CD4-positive, alpha-beta T cell (primary cell): ENCODE data around the gene GMPPB. TPM values are rescaled to one million over a fixed set of nuclear protein-coding genes. Genes with fewer than 3 reads are reported as not detected.

Source experiments
- ATAC-seq: fragments of 200-7000 bp; cut with Tn5 transposase; one replicate; pipeline ENCODE4 v1.10.0; 2022; ENCODE audit warnings: mild to moderate bottlenecking; ENCODE audit not compliant: poor library complexity
- CTCF ChIA-PET: fragments of 350-600 bp; sonication (Branson Sonifier 250); formaldehyde crosslinking; loops from one replicate; lab custom pipeline; 2021; ENCODE audit warnings: antibody characterized with exemption, inconsistent platforms; lab: Charles Lee
- POLR2A ChIA-PET: fragments of 350-600 bp; sonication (Branson Sonifier 250); formaldehyde crosslinking; loops from one replicate; lab custom pipeline; 2021; ENCODE audit warnings: antibody characterized with exemption, inconsistent platforms; lab: Charles Lee
- DNase-seq, 14 experiments: peaks; one replicate each; pipeline ENCODE4 v3.0.0-alpha.2; 2013 to 2020; ENCODE audit warnings: mixed read lengths in 2 of 14
- H3K27ac ChIP-seq, 2 donors: one replicate each; pipeline versions ENCODE4 v1.5.1 to v1.7.0; 2013; ENCODE audit warnings: low read length in 2 of 2, low read depth in 1 of 2, mild to moderate bottlenecking in 1 of 2
- H3K27me3 ChIP-seq, 2 experiments: 1 replicate in 1 of 2; 2 replicates in 1 of 2; pipeline versions ENCODE4 v1.6.1 to v1.7.0; 2013; ENCODE audit warnings: low read length in 2 of 2, control low read depth in 1 of 2, mild to moderate bottlenecking in 1 of 2, moderate library complexity in 1 of 2; ENCODE audit not compliant: insufficient read depth in 2 of 2, control insufficient read depth in 1 of 2
- H3K36me3 ChIP-seq: one replicate; pipeline ENCODE4 v1.6.1; 2013; ENCODE audit warnings: low read length, control low read depth; ENCODE audit not compliant: insufficient read depth
- H3K4me1 ChIP-seq: one replicate; pipeline ENCODE4 v1.6.1; 2013; ENCODE audit warnings: low read length, control low read depth; ENCODE audit not compliant: insufficient read depth
- H3K4me3 ChIP-seq: one replicate; pipeline ENCODE4 v1.5.1; 2013; ENCODE audit warnings: mild to moderate bottlenecking, low read length, moderate library complexity
- H3K9me3 ChIP-seq, 2 experiments: 1 replicate in 1 of 2; 2 replicates in 1 of 2; pipeline versions ENCODE4 v1.6.1 to v1.7.0; 2013; ENCODE audit warnings: low read length in 2 of 2, mild to moderate bottlenecking in 2 of 2, control low read depth in 1 of 2, moderate library complexity in 1 of 2; ENCODE audit not compliant: control insufficient read depth in 1 of 2, insufficient read depth in 1 of 2
- H3K27ac Mint-ChIP-seq: one replicate; pipeline ENCODE4 v1.8.0; 2020; ENCODE audit warnings: mixed read lengths
- H3K27me3 Mint-ChIP-seq: one replicate; pipeline ENCODE4 v1.8.0; 2021; ENCODE audit warnings: mixed read lengths
- H3K36me3 Mint-ChIP-seq: one replicate; pipeline ENCODE4 v1.8.0; 2021; ENCODE audit warnings: low read depth, mixed read lengths
- H3K4me1 Mint-ChIP-seq: one replicate; pipeline ENCODE4 v1.8.0; 2021; ENCODE audit warnings: low read depth, mixed read lengths
- H3K4me3 Mint-ChIP-seq: one replicate; pipeline ENCODE4 v1.8.0; 2020; ENCODE audit warnings: mild to moderate bottlenecking, mixed read lengths
- H3K9me3 Mint-ChIP-seq: one replicate; pipeline ENCODE4 v1.8.0; 2020; ENCODE audit warnings: mixed read lengths
- CTCF ChIP-seq: fragments of 200-600 bp; IDR thresholded peaks from one replicate; pipeline ENCODE4 v1.8.0; 2022; ENCODE audit warnings: antibody characterized with exemption, mild to moderate bottlenecking
- intact Hi-C, 2 experiments: fragments of 100-400 bp; cut with DNase I in 1 of 2; cut with micrococcal nuclease in 1 of 2; formaldehyde crosslinking; loops; one replicate each; pipeline versions ENCODE4 v1.15.1 to v1.9.0; 2023 to 2025; cut with DNase I, micrococcal nuclease
- total RNA-seq, 174 experiments: library from RNA in 2 of 174; stranded (reverse) in 2 of 174; gene quantifications; one replicate each; pipeline ENCODE4 v1.2.3 and lab custom pipeline; 2021 to 2026

Gene GMPPB
- total RNA-seq, 2 experiments from 2014 or later: 39.0 to 41.4 TPM

GRCh38 chr3:49705390-49705960 is 18.3 kb downstream of the GMPPB start:
- Mint-ChIP-seq H3K9me3 (no peaks in the 10 kb centered on the region), H3K4me3 (no peak overlapping the region), H3K36me3 (peaks cover 30% of the 10 kb centered on the region), H3K4me1 (peaks cover 6% of the 10 kb centered on the region), H3K27me3 (no peaks in the 10 kb centered on the region), H3K27ac (no peak overlapping the region)
- no peak for TF ChIP-seq CTCF
- Histone ChIP-seq H3K4me3 (no peak overlapping the region), H3K36me3 (peaks cover 35% of the 10 kb centered on the region), H3K4me1 (peaks cover 5% of the 10 kb centered on the region), H3K27me3 (no peaks in the 10 kb centered on the region), H3K27ac (no peak overlapping the region), H3K9me3 (no peaks in the 10 kb centered on the region)
- POLR2A ChIA-PET: no interaction called here
- no peak for DNase-seq
- ATAC-seq: no peak
- intact Hi-C loops: no loop called here
- CTCF ChIA-PET: no interaction called here

GRCh38 chr3:49704629-49705028 is 19.1 kb downstream of the GMPPB start:
- no peak overlapping the region for H3K4me3 Mint-ChIP-seq
- no peaks in the 10 kb centered on the region for H3K9me3 Mint-ChIP-seq
- H3K27ac Mint-ChIP-seq: no peak overlapping the region

GRCh38 chr3:49703956-49704355 is 19.8 kb downstream of the GMPPB start:
- Mint-ChIP-seq H3K27me3 (no peaks in the 10 kb centered on the region), H3K4me1 (peaks cover 6% of the 10 kb centered on the region), H3K27ac (no peak overlapping the region), H3K4me3 (no peak overlapping the region), H3K9me3 (no peaks in the 10 kb centered on the region), H3K36me3 (peaks cover 27% of the 10 kb centered on the region)
- Histone ChIP-seq H3K27me3 (no peaks in the 10 kb centered on the region), H3K9me3 (no peaks in the 10 kb centered on the region), H3K27ac (no peak overlapping the region), H3K4me1 (peaks cover 5% of the 10 kb centered on the region), H3K4me3 (no peak overlapping the region), H3K36me3 (peaks cover 43% of the 10 kb centered on the region)
- DNase-seq: no peak
- intact Hi-C loops: loop anchor here (1.0 to 5.0 kb wide), 3 partner anchors 15 to 203 kb away; partner anchors contain the start of gene AMIGO3 (in 1 of the 2)
- ChIA-PET POLR2A (no interaction called here), CTCF (interaction anchor here (0.7 to 1.6 kb wide), 6 partner anchors 15 to 200 kb away, joined by 3 to 5 read pairs (median 4); partner anchors contain the start of genes AMIGO3 and MST1R)
- TF ChIP-seq CTCF: no peak
- ATAC-seq: no peak

More at GRCh38 chr3:49704629-49705028, 19.1 kb downstream of the GMPPB start:
- ATAC-seq (no peak), DNase-seq (no peak)
- intact Hi-C loops: loop anchor here in 1 of 2 experiments (5.0 kb wide), 1 partner anchor 203 kb away; no protein-coding TSS in a partner anchor
- peaks cover 6% of the 10 kb centered on the region for H3K4me1 Mint-ChIP-seq
- H3K27me3 Mint-ChIP-seq: no peaks in the 10 kb centered on the region
- peaks cover 27% of the 10 kb centered on the region for H3K36me3 Mint-ChIP-seq
- ChIA-PET POLR2A (no interaction called here), CTCF (no interaction called here)
- TF ChIP-seq CTCF: no peak
- H3K4me3 ChIP-seq: no peak overlapping the region
- peaks cover 5% of the 10 kb centered on the region for H3K4me1 ChIP-seq
- H3K9me3 ChIP-seq: no peaks in the 10 kb centered on the region
- peaks cover 41% of the 10 kb centered on the region for H3K36me3 ChIP-seq
- H3K27me3 ChIP-seq: no peaks in the 10 kb centered on the region
- no peak overlapping the region for H3K27ac ChIP-seq
